A549 (cell line): ENCODE results near the gene MAP3K15. TPM values are rescaled to one million over a fixed set of nuclear protein-coding genes. Genes with fewer than 3 reads are reported as not detected.

Experiments used
- ATAC-seq, 2 experiments: fragments of 200-7000 bp in 1 of 2; fragments of >200 bp in 1 of 2; cut with Nextera tagmentation in 1 of 2; cut with Tn5 transposase in 1 of 2; 3 replicates each; pipeline versions ENCODE4 v1.8.0 to v1.9.1; 2018 to 2020; ENCODE audit warnings: mild to moderate bottlenecking in 1 of 2, moderate library complexity in 1 of 2
- CTCF ChIA-PET: fragments of 300-600 bp; sonication (Branson Sonifier 250); formaldehyde crosslinking; extraction: SDS; loops from one replicate; lab custom pipeline; 2021; ENCODE audit warnings: antibody characterized with exemption, inconsistent platforms; lab: Yijun Ruan, JAX
- POLR2A ChIA-PET: fragments of 350-600 bp; formaldehyde crosslinking; extraction: SDS; loops from one replicate; lab custom pipeline; 2021; ENCODE audit warnings: antibody characterized with exemption, inconsistent platforms; lab: Yijun Ruan, JAX
- DNase-seq, 2 experiments: peaks; one replicate each; pipeline versions ENCODE4 v3.0.0 to v3.0.0-alpha.2; 2011 to 2016; ENCODE audit warnings: low read depth in 1 of 2, low spot score in 1 of 2
- FAIRE-seq: peaks from 2 replicates; lab custom pipeline; 2011; peaks lifted over from hg19 to GRCh38; lab: Jason Lieb, UNC
- H3K27ac ChIP-seq, 2 experiments: fragments of >200 bp; sonication (Bioruptor Twin); formaldehyde crosslinking; 3 replicates each; pipeline ENCODE4 v1.5.1; 2016 to 2017
- H3K4me1 ChIP-seq: fragments of >200 bp; sonication (Bioruptor Twin); formaldehyde crosslinking; 3 replicates; pipeline ENCODE4 v1.6.1; 2016
- H3K4me2 ChIP-seq: fragments of >200 bp; sonication (Bioruptor Twin); formaldehyde crosslinking; 3 replicates; pipeline ENCODE4 v1.6.1; 2016
- H3K4me3 ChIP-seq: fragments of >200 bp; sonication (Bioruptor Twin); formaldehyde crosslinking; 3 replicates; pipeline ENCODE4 v1.5.1; 2016
- H3K9me3 ChIP-seq: fragments of >200 bp; sonication (Bioruptor Twin); formaldehyde crosslinking; 3 replicates; pipeline ENCODE4 v1.6.1; 2016
- BHLHE40 ChIP-seq: IDR thresholded peaks from 2 replicates; pipeline ENCODE4 v1.6.1; 2012; ENCODE audit warnings: low read depth, low read length, inconsistent platforms
- CBX8 ChIP-seq: fragments of 200-600 bp; sonication (generic); IDR thresholded peaks from 2 replicates; pipeline ENCODE4 v1.6.1; 2016
- CHD4 ChIP-seq: fragments of 200-600 bp; sonication (generic); IDR thresholded peaks from 2 replicates; pipeline ENCODE4 v1.6.1; 2016; ENCODE audit warnings: antibody characterized with exemption, mild to moderate bottlenecking, borderline replicate concordance
- EHF ChIP-seq: fragments of 250-450 bp; sonication (Bioruptor Pico); IDR thresholded peaks from 2 replicates; pipeline ENCODE4 v1.5.0; 2020; ENCODE audit warnings: mild to moderate bottlenecking
- EHMT2 ChIP-seq: fragments of 200-600 bp; sonication (generic); IDR thresholded peaks from 2 replicates; pipeline ENCODE4 v1.6.1; 2016; ENCODE audit warnings: antibody characterized with exemption, low read depth, mild to moderate bottlenecking, moderate library complexity
- EP300 ChIP-seq, 2 experiments: fragments of >200 bp; sonication (Bioruptor Twin); formaldehyde crosslinking; IDR thresholded peaks; 2 replicates in 1 of 2; 3 replicates in 1 of 2; pipeline ENCODE4 v1.6.1; 2016 to 2017
- ESRRA ChIP-seq: fragments of 150-350 bp; IDR thresholded peaks from 2 replicates; pipeline ENCODE4 v1.6.1; 2014; ENCODE audit warnings: mild to moderate bottlenecking, low read length, borderline replicate concordance
- FOXS1 ChIP-seq: fragments of 250-450 bp; sonication (Bioruptor Pico); IDR thresholded peaks from 2 replicates; pipeline ENCODE4 v1.5.0; 2020; ENCODE audit warnings: mild to moderate bottlenecking, moderate library complexity
- HDAC2 ChIP-seq: fragments of 200-600 bp; sonication (generic); IDR thresholded peaks from 2 replicates; pipeline ENCODE4 v1.6.1; 2016
- HEYL ChIP-seq: fragments of 250-450 bp; sonication (Bioruptor Pico); IDR thresholded peaks from 2 replicates; pipeline ENCODE4 v1.8.0; 2021; ENCODE audit warnings: mild to moderate bottlenecking, moderate library complexity
- HOXA7 ChIP-seq: fragments of 250-450 bp; sonication (Bioruptor Pico); IDR thresholded peaks from 2 replicates; pipeline ENCODE4 v1.5.0; 2020; ENCODE audit warnings: mild to moderate bottlenecking, moderate library complexity
- HOXB13 ChIP-seq: fragments of 250-450 bp; sonication (Bioruptor Pico); IDR thresholded peaks from 2 replicates; pipeline ENCODE4 v1.5.0; 2020; ENCODE audit warnings: low read depth, mild to moderate bottlenecking, moderate library complexity
- HOXB5 ChIP-seq: fragments of 250-450 bp; sonication (Bioruptor Pico); IDR thresholded peaks from 2 replicates; pipeline ENCODE4 v1.5.0; 2020; ENCODE audit warnings: mild to moderate bottlenecking, moderate library complexity
- JUN ChIP-seq, 2 experiments: fragments of >200 bp; sonication (Bioruptor Twin); formaldehyde crosslinking; IDR thresholded peaks; 2 replicates in 1 of 2; 3 replicates in 1 of 2; pipeline ENCODE4 v1.6.1; 2016 to 2017
- KDM1A ChIP-seq: fragments of 200-600 bp; sonication (generic); IDR thresholded peaks from 2 replicates; pipeline ENCODE4 v1.6.1; 2016; ENCODE audit warnings: low read depth, mild to moderate bottlenecking
- MAFK ChIP-seq: fragments of 450-650 bp; IDR thresholded peaks from 2 replicates; pipeline ENCODE4 v1.6.1; 2014; ENCODE audit not compliant: partially characterized antibody
- MAZ ChIP-seq: fragments of 150-350 bp; IDR thresholded peaks from 2 replicates; pipeline ENCODE4 v1.6.1; 2014; ENCODE audit warnings: antibody characterized with exemption, low read depth, low read length, borderline replicate concordance
- MYC ChIP-seq: IDR thresholded peaks from 2 replicates; pipeline ENCODE4 v1.6.1; 2012; ENCODE audit warnings: mild to moderate bottlenecking, inconsistent platforms, low read length, improper control_type of control experiment, borderline replicate concordance
- NFE2L2 ChIP-seq: fragments of 150-350 bp; conservative IDR thresholded peaks from 2 replicates; pipeline ENCODE4 v1.6.1; 2014; ENCODE audit warnings: low read length
- NPAS2 ChIP-seq: fragments of 250-450 bp; sonication (Bioruptor Pico); IDR thresholded peaks from 2 replicates; pipeline ENCODE4 v1.8.0; 2022; ENCODE audit warnings: mild to moderate bottlenecking, moderate library complexity, borderline replicate concordance
- PHF8 ChIP-seq: fragments of 200-600 bp; sonication (generic); IDR thresholded peaks from 2 replicates; pipeline ENCODE4 v1.6.1; 2016; ENCODE audit warnings: low read depth, mild to moderate bottlenecking, antibody characterized with exemption, moderate library complexity, borderline replicate concordance
- RAD21 ChIP-seq, 2 experiments: fragments of >200 bp in 1 of 2; sonication (Bioruptor Twin) in 1 of 2; formaldehyde crosslinking in 1 of 2; IDR thresholded peaks in 1 of 2; conservative IDR thresholded peaks in 1 of 2; 2 replicates in 1 of 2; 3 replicates in 1 of 2; pipeline ENCODE4 v1.6.1; 2012 to 2018; ENCODE audit warnings: inconsistent platforms in 1 of 2
- RNF2 ChIP-seq: fragments of 200-600 bp; sonication (generic); IDR thresholded peaks from 2 replicates; pipeline ENCODE4 v1.6.1; 2016; ENCODE audit warnings: low read depth, mild to moderate bottlenecking, antibody characterized with exemption, moderate library complexity, borderline replicate concordance
- SMC3 ChIP-seq: fragments of >200 bp; sonication (Bioruptor Twin); formaldehyde crosslinking; IDR thresholded peaks from 3 replicates; pipeline ENCODE4 v1.6.1; 2018; ENCODE audit warnings: inconsistent platforms
- SREBF2 ChIP-seq: fragments of 450-650 bp; IDR thresholded peaks from 2 replicates; pipeline ENCODE4 v1.6.1; 2014; ENCODE audit warnings: mild to moderate bottlenecking, moderate library complexity
- TP53 ChIP-seq: fragments of 250-450 bp; sonication (Bioruptor Pico); IDR thresholded peaks from 2 replicates; pipeline ENCODE4 v1.5.0; 2021; ENCODE audit warnings: mild to moderate bottlenecking, moderate library complexity
- ZC3H11A ChIP-seq: fragments of 450-650 bp; IDR thresholded peaks from 2 replicates; pipeline ENCODE4 v1.6.1; 2014; ENCODE audit warnings: antibody characterized with exemption, mild to moderate bottlenecking
- ZFP36 ChIP-seq: fragments of 450-650 bp; IDR thresholded peaks from 2 replicates; pipeline ENCODE4 v1.6.1; 2014; ENCODE audit warnings: borderline replicate concordance; ENCODE audit not compliant: partially characterized antibody
- ZSCAN20 ChIP-seq: fragments of 250-450 bp; sonication (Bioruptor Pico); IDR thresholded peaks from 2 replicates; pipeline ENCODE4 v1.8.0; 2022; ENCODE audit warnings: mild to moderate bottlenecking, moderate library complexity
- WGBS: methylation state at CpG from one replicate; pipeline ENCODE4 v1.1.6; 2017; ENCODE audit errors: missing lambda C conversion rate; 5-methylcytosine and 5-hydroxymethylcytosine counted together
- polyA plus RNA-seq, 4 experiments: library from polyadenylated mRNA; depleted of rRNA in 3 of 4; stranded (reverse); fragments of >200 nt; fragmentation: RNase III in 1 of 4; extraction: RNeasy Plus Mini Kit Qiagen cat#74134 plus additional on column Dnase treatment in 1 of 4; gene quantifications; 2 replicates in 3 of 4; 3 replicates in 1 of 4; pipeline ENCODE4 v1.2.3, GENCODE V29; 2011 to 2017
- TF ChIP-seq, protein P1 (sequence below): fragments of >200 bp; sonication (Bioruptor Twin); formaldehyde crosslinking; IDR thresholded peaks from 3 replicates; pipeline ENCODE4 v1.5.1; 2016
- TF ChIP-seq, protein P2 (sequence below): fragments of 200-600 bp; sonication (generic); IDR thresholded peaks from 2 replicates; pipeline ENCODE4 v1.6.1; 2016; ENCODE audit warnings: antibody characterized with exemption, mild to moderate bottlenecking, moderate library complexity

Gene MAP3K15
- polyA plus RNA-seq, 2 of the 4 experiments (the other 2 are of a cell fraction), result 2.3 to 5.7 TPM

- POLR2A ChIA-PET, result no interaction called here
- peak; percentile 92 for FAIRE-seq
- peak; percentile 97 to 99 for ATAC-seq
- Histone ChIP-seq H3K4me3 (no peak overlapping the region), H3K27ac (no peak overlapping the region), H3K9me3 (no peaks in the 10 kb centered on the region), H3K4me1 (no peaks in the 10 kb centered on the region), H3K4me2 (no peak overlapping the region)
- peak; percentile 59 for TF ChIP-seq SMC3
- TF ChIP-seq CHD4, result no peak
- TF ChIP-seq HOXB5, result no peak
- TF ChIP-seq ZFP36, result no peak
- peak; percentile 45 to 59; a peak in 4 of 5 replicates for TF ChIP-seq RAD21 (conservative IDR thresholded peaks at IDR 0.05 in 1 of 2, IDR thresholded peaks at IDR 0.05 in 1 of 2)
- TF ChIP-seq JUN (IDR thresholded peaks at IDR 0.05), result no peak
- no peak for TF ChIP-seq ZC3H11A
- TF ChIP-seq, protein P1, sequence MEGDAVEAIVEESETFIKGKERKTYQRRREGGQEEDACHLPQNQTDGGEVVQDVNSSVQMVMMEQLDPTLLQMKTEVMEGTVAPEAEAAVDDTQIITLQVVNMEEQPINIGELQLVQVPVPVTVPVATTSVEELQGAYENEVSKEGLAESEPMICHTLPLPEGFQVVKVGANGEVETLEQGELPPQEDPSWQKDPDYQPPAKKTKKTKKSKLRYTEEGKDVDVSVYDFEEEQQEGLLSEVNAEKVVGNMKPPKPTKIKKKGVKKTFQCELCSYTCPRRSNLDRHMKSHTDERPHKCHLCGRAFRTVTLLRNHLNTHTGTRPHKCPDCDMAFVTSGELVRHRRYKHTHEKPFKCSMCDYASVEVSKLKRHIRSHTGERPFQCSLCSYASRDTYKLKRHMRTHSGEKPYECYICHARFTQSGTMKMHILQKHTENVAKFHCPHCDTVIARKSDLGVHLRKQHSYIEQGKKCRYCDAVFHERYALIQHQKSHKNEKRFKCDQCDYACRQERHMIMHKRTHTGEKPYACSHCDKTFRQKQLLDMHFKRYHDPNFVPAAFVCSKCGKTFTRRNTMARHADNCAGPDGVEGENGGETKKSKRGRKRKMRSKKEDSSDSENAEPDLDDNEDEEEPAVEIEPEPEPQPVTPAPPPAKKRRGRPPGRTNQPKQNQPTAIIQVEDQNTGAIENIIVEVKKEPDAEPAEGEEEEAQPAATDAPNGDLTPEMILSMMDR, result peak; percentile 54
- TF ChIP-seq KDM1A, result no peak
- no peak for TF ChIP-seq MYC
- peak; percentile 55 to 59 for DNase-seq
- CTCF ChIA-PET, result interaction anchor here (0.6 to 2.2 kb wide), 16 partner anchors 10 to 1693 kb away, joined by 3 to 21 read pairs (median 4); no protein-coding TSS in a partner anchor
- WGBS, result 36% methylated on average over 14 of the region's 16 CpGs
These were observed 132.7 kb downstream of the MAP3K15 start for GRCh38 chrX:19382555-19383145.

DNA sequence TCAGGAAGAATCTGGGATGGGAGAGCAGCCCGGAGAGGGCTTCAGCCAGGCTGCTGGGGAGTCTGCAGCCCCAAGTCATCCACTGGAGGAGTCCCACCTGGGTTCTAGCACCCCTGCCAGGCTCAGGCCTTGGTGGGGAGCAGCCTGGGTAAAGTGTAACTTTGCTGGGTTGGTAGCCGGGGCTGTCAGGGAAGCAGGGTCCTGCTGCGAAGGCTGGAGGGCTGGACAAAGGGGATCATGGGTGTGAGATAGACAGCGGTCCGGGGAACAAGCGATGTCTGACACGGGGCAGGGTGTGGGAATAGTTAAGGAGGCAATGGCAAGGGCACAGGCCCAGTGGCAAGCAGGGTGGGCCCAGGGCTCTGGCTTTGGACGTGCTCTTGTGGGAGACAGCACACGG is 134.0 kb downstream of the MAP3K15 start:
- no peak for ATAC-seq
- H3K4me3 ChIP-seq, result no peak overlapping the region
- H3K4me1 ChIP-seq, result no peaks in the 10 kb centered on the region
- DNase-seq, result no peak
- H3K4me2 ChIP-seq, result no peak overlapping the region
- CTCF ChIA-PET, result interaction anchor here (0.6 to 2.2 kb wide), 4 partner anchors 13 to 609 kb away, joined by 4 to 11 read pairs (median 5); no protein-coding TSS in a partner anchor
- POLR2A ChIA-PET, result no interaction called here
- H3K27ac ChIP-seq, result no peak overlapping the region
- FAIRE-seq, result no peak
- H3K9me3 ChIP-seq, result no peaks in the 10 kb centered on the region
- TF ChIP-seq CBX8 (no peak), FOXS1 (CRISPR knock-in tag) (no peak), HOXA7 (CRISPR knock-in tag) (no peak), SREBF2 (no peak), PHF8 (no peak), ESRRA (no peak), HOXB5 (no peak), BHLHE40 (no peak)
- TF ChIP-seq, all 56 proteins: peak for 0
- WGBS, result 91% methylated on average over 9 of the region's 9 CpGs

GRCh38 chrX:19377799-19378198 is 137.5 kb downstream of the MAP3K15 start:
- ChIA-PET CTCF (no interaction called here), POLR2A (no interaction called here)
- no peak for ATAC-seq
- H3K4me1 ChIP-seq, result no peaks in the 10 kb centered on the region
- FAIRE-seq, result no peak
- DNase-seq, result no peak
- H3K4me3 ChIP-seq, result no peak overlapping the region
- 96% methylated on average over 10 of the region's 12 CpGs for WGBS
- no peak overlapping the region for H3K4me2 ChIP-seq
- H3K9me3 ChIP-seq, result no peaks in the 10 kb centered on the region
- no peak overlapping the region for H3K27ac ChIP-seq
- no peak for TF ChIP-seq MAZ
- no peak for TF ChIP-seq NFE2L2
- TF ChIP-seq HDAC2, result no peak
- no peak for TF ChIP-seq SMC3
- no peak for TF ChIP-seq ZFP36
- no peak for TF ChIP-seq ESRRA
- no peak for TF ChIP-seq RNF2
- TF ChIP-seq TP53 (CRISPR knock-in tag), result no peak
- no peak for TF ChIP-seq EHMT2
- no peak for TF ChIP-seq ZSCAN20 (CRISPR knock-in tag)
- TF ChIP-seq EP300 (IDR thresholded peaks at IDR 0.05), result no peak
- TF ChIP-seq, protein P2, sequence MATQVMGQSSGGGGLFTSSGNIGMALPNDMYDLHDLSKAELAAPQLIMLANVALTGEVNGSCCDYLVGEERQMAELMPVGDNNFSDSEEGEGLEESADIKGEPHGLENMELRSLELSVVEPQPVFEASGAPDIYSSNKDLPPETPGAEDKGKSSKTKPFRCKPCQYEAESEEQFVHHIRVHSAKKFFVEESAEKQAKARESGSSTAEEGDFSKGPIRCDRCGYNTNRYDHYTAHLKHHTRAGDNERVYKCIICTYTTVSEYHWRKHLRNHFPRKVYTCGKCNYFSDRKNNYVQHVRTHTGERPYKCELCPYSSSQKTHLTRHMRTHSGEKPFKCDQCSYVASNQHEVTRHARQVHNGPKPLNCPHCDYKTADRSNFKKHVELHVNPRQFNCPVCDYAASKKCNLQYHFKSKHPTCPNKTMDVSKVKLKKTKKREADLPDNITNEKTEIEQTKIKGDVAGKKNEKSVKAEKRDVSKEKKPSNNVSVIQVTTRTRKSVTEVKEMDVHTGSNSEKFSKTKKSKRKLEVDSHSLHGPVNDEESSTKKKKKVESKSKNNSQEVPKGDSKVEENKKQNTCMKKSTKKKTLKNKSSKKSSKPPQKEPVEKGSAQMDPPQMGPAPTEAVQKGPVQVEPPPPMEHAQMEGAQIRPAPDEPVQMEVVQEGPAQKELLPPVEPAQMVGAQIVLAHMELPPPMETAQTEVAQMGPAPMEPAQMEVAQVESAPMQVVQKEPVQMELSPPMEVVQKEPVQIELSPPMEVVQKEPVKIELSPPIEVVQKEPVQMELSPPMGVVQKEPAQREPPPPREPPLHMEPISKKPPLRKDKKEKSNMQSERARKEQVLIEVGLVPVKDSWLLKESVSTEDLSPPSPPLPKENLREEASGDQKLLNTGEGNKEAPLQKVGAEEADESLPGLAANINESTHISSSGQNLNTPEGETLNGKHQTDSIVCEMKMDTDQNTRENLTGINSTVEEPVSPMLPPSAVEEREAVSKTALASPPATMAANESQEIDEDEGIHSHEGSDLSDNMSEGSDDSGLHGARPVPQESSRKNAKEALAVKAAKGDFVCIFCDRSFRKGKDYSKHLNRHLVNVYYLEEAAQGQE, result no peak
- no peak for TF ChIP-seq CBX8
- TF ChIP-seq MAFK, result no peak
- TF ChIP-seq EHF (CRISPR knock-in tag), result no peak
- TF ChIP-seq HEYL (CRISPR knock-in tag), result no peak
- no peak for TF ChIP-seq NPAS2 (CRISPR knock-in tag)
- no peak for TF ChIP-seq HOXB13 (CRISPR knock-in tag)
